Karpas-422 (cell line): ENCODE data around the gene SIM1. TPM values are rescaled to one million over a fixed set of nuclear protein-coding genes. Genes with fewer than 3 reads are reported as not detected.

ENCODE experiments used
- DNase-seq: peaks from one replicate; pipeline ENCODE4 v3.0.0-alpha.2; 2015
- H2AFZ ChIP-seq: fragments of 200-600 bp; sonication (generic); 2 replicates; pipeline ENCODE4 v1.6.1; 2014; ENCODE audit warnings: antibody characterized with exemption, low read length, mixed read lengths
- H3K27ac ChIP-seq: fragments of 200-600 bp; sonication (generic); 2 replicates; pipeline ENCODE4 v1.5.1; 2014; ENCODE audit warnings: mild to moderate bottlenecking, low read length, moderate library complexity
- H3K27me3 ChIP-seq: fragments of 200-600 bp; sonication (generic); 2 replicates; pipeline ENCODE4 v1.6.1; 2014; ENCODE audit warnings: low read length, mixed read lengths
- H3K36me3 ChIP-seq: fragments of 200-600 bp; sonication (generic); 2 replicates; pipeline ENCODE4 v1.6.1; 2014; ENCODE audit warnings: low read length, mixed read lengths; ENCODE audit not compliant: insufficient read depth
- H3K4me1 ChIP-seq: fragments of 200-600 bp; sonication (generic); 2 replicates; pipeline ENCODE4 v1.6.1; 2014; ENCODE audit warnings: mild to moderate bottlenecking, low read length, mixed read lengths
- H3K4me2 ChIP-seq: fragments of 200-600 bp; sonication (generic); 2 replicates; pipeline ENCODE4 v1.6.1; 2014; ENCODE audit warnings: low read length, low read depth, mild to moderate bottlenecking; ENCODE audit not compliant: poor library complexity, severe bottlenecking
- H3K4me3 ChIP-seq: fragments of 200-600 bp; sonication (generic); 2 replicates; pipeline ENCODE4 v1.5.1; 2014; ENCODE audit warnings: mild to moderate bottlenecking, antibody characterized with exemption, low read length, mixed read lengths
- H3K79me2 ChIP-seq: fragments of 200-600 bp; sonication (generic); 2 replicates; pipeline ENCODE4 v1.6.1; 2014; ENCODE audit warnings: mild to moderate bottlenecking, low read length, mixed read lengths
- H3K9ac ChIP-seq: fragments of 200-600 bp; sonication (generic); 2 replicates; pipeline ENCODE4 v1.6.0; 2014; ENCODE audit warnings: low read length
- H3K9me2 ChIP-seq: fragments of 200-600 bp; sonication (generic), shearing (Covaris generic); replicated peaks from 2 replicates; pipeline ENCODE4 v1.6.0; 2014; ENCODE audit warnings: mild to moderate bottlenecking, low read length, moderate library complexity; ENCODE audit not compliant: insufficient read depth
- H3K9me3 ChIP-seq: fragments of 300-700, 200-600 bp; sonication (generic); 2 replicates; pipeline ENCODE4 v1.6.1; 2014; ENCODE audit warnings: low read length, mixed read lengths
- H4K20me1 ChIP-seq: fragments of 200-600 bp; sonication (generic); 2 replicates; pipeline ENCODE4 v1.6.1; 2014; ENCODE audit warnings: mild to moderate bottlenecking, antibody characterized with exemption, low read length, low read depth; ENCODE audit not compliant: insufficient read depth
- total RNA-seq: library from RNA; depleted of rRNA; stranded (reverse); fragments of >200 nt; shearing (Covaris generic); gene quantifications from 2 replicates; pipeline ENCODE4 v1.2.3, GENCODE V29; 2014; ENCODE audit warnings: low replicate concordance; rRNA removed

SIM1 gene, protein sequence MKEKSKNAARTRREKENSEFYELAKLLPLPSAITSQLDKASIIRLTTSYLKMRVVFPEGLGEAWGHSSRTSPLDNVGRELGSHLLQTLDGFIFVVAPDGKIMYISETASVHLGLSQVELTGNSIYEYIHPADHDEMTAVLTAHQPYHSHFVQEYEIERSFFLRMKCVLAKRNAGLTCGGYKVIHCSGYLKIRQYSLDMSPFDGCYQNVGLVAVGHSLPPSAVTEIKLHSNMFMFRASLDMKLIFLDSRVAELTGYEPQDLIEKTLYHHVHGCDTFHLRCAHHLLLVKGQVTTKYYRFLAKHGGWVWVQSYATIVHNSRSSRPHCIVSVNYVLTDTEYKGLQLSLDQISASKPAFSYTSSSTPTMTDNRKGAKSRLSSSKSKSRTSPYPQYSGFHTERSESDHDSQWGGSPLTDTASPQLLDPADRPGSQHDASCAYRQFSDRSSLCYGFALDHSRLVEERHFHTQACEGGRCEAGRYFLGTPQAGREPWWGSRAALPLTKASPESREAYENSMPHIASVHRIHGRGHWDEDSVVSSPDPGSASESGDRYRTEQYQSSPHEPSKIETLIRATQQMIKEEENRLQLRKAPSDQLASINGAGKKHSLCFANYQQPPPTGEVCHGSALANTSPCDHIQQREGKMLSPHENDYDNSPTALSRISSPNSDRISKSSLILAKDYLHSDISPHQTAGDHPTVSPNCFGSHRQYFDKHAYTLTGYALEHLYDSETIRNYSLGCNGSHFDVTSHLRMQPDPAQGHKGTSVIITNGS
- total RNA-seq: not detected in 2 replicates

- DNase-seq: no peak
- no peak within 1 kb of the TSS for H3K4me3 ChIP-seq
- H3K4me2 ChIP-seq: no peak within 1 kb of the TSS
- H4K20me1 ChIP-seq: no peaks in the 10 kb centered on the region
- H2AFZ ChIP-seq: no peak within 1 kb of the TSS
- H3K79me2 ChIP-seq: no peaks in the 10 kb centered on the region
- no peaks in the 10 kb centered on the region for H3K9me3 ChIP-seq
- no peaks in the 10 kb centered on the region for H3K27me3 ChIP-seq
- H3K9me2 ChIP-seq: no peaks in the 10 kb centered on the region
- no peak within 1 kb of the TSS for H3K9ac ChIP-seq
- H3K27ac ChIP-seq: no peak within 1 kb of the TSS
- H3K4me1 ChIP-seq: no peaks in the 10 kb centered on the region
- H3K36me3 ChIP-seq: no peaks in the 10 kb centered on the region
These were observed at the start of gene SIM1 for GRCh38 chr6:100464903-100465700. TSS of gene SIM1 (minus strand) at chr6:100464921. CDS start at chr6:100463468, 1,453 bp downstream.

DNA sequence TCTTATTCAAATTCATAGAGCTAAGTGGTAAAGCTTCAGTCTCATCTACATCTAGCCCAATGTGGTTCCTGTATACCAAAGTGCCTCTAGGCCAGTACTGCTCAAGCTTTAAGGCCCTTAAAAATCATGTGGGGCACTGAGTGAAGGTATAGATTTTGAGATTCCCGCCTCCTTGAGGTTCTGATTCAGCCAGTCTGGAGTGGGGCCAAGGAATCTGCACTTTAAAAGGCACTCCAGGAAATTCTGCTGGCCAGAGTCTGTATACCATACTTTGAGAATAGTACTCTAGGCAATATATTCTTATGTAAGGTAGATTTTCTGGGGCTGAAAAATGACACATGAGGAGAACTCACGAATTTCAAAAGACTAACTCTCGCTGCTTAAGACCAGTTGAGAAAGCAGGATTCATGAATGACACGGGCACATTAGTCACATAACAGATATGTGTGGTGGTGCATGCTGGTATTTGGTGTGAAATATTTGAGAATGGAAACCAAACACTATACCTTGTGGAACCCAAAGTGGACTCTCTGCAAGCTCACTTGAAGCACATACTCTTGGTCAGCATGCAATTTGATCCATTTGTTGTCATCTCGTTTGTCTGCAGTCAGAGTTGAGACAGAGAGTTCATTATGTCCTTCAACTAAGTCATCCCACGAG, 47.6 kb upstream of the SIM1 start:
- H4K20me1 ChIP-seq: no peaks in the 10 kb centered on the region
- H3K9ac ChIP-seq: no peak overlapping the region
- DNase-seq: no peak
- H3K27ac ChIP-seq: no peak overlapping the region
- H2AFZ ChIP-seq: no peak overlapping the region
- no peak overlapping the region for H3K4me3 ChIP-seq
- no peak overlapping the region for H3K4me2 ChIP-seq
- no peaks in the 10 kb centered on the region for H3K79me2 ChIP-seq
- no peaks in the 10 kb centered on the region for H3K4me1 ChIP-seq
- no peaks in the 10 kb centered on the region for H3K9me2 ChIP-seq
- H3K36me3 ChIP-seq: peaks cover 11% of the 10 kb centered on the region; the same call in 1 of the 2 replicates
- no peaks in the 10 kb centered on the region for H3K9me3 ChIP-seq
- H3K27me3 ChIP-seq: no peaks in the 10 kb centered on the region

GRCh38 chr6:100509101-100509500, 44.4 kb upstream of the SIM1 start:
- no peaks in the 10 kb centered on the region for H3K9me2 ChIP-seq
- H3K9me3 ChIP-seq: no peaks in the 10 kb centered on the region
- H3K79me2 ChIP-seq: no peaks in the 10 kb centered on the region
- DNase-seq: no peak
- H2AFZ ChIP-seq: no peak overlapping the region
- H3K36me3 ChIP-seq: peaks cover 8% of the 10 kb centered on the region; the same call in 1 of the 2 replicates
- H3K4me2 ChIP-seq: no peak overlapping the region
- no peaks in the 10 kb centered on the region for H3K4me1 ChIP-seq
- H3K4me3 ChIP-seq: no peak overlapping the region
- no peak overlapping the region for H3K27ac ChIP-seq
- H3K9ac ChIP-seq: no peak overlapping the region
- no peaks in the 10 kb centered on the region for H3K27me3 ChIP-seq
- H4K20me1 ChIP-seq: no peaks in the 10 kb centered on the region

DNA sequence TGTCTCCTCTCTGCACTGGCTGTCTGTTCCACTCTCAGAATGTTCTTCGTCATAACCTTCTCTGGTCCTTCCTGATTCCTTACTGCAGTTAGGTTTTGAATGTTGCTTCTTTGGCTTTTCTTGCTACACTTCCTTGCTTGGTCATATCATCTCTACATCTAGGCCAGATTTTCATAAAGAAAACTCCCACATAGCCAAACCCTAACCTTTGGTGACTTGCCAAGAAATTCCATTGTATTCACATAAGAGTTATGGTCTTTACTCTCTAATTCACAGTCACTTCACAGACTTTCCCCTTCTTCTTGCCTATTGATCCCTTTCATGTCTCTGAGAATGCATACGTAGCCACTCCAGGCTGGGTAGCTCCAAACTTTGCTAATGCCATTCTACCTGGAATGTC, 41.9 kb upstream of the SIM1 start:
- Histone ChIP-seq H3K9me2 (no peaks in the 10 kb centered on the region), H3K4me2 (no peak overlapping the region), H2AFZ (no peak overlapping the region), H3K27me3 (no peaks in the 10 kb centered on the region), H3K36me3 (0 out of 2 replicates have a peak, but pooled peaks cover 4% of the 10 kb centered on the region), H3K27ac (no peak overlapping the region), H4K20me1 (no peaks in the 10 kb centered on the region), H3K9ac (no peak overlapping the region), H3K9me3 (no peaks in the 10 kb centered on the region), H3K79me2 (no peaks in the 10 kb centered on the region), H3K4me1 (no peaks in the 10 kb centered on the region), H3K4me3 (no peak overlapping the region)
- DNase-seq: no peak

GRCh38 chr6:100504786-100505737, 40.3 kb upstream of the SIM1 start:
- H3K4me2 ChIP-seq: no peak overlapping the region
- no peaks in the 10 kb centered on the region for H3K27me3 ChIP-seq
- H3K9ac ChIP-seq: no peak overlapping the region

DNA sequence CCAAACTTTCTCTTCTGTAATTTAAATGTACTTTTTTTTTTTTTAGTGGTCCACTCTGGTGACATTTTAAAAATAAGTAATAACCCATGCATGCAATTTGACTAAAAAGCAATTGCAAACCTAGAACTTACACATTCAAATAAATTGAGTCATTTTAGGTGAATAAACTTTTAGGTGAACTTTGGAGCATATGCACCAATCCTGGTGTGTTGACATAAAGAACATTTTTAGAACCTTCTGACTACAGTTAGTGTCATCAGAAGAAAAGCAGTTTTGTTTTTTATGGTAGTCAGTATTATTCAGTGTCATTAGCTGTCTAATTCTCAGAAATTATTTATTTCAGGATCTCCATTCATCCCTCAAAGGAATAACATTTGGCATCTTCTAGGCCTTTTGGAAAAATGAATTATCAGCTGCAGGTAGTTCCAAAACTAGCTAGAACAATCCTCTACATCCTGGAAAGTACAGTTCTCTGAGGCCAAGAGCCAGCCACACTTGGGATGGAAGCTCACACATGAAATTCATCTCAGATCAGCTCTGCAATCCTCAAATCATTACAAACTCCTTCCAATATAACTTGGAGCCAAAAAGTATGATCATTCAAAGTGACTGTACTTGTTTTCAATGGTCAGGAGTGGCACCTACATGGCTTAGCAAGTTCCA, 38.5 kb upstream of the SIM1 start:
- H3K79me2 ChIP-seq: no peaks in the 10 kb centered on the region
- no peak overlapping the region for H3K4me2 ChIP-seq
- no peaks in the 10 kb centered on the region for H4K20me1 ChIP-seq
- H3K4me3 ChIP-seq: no peak overlapping the region
- no peak for DNase-seq
- 0 out of 2 replicates have a peak, but pooled peaks cover under 1% of the 10 kb centered on the region for H3K36me3 ChIP-seq
- H3K9ac ChIP-seq: no peak overlapping the region
- no peaks in the 10 kb centered on the region for H3K27me3 ChIP-seq
- H3K27ac ChIP-seq: no peak overlapping the region
- H3K9me3 ChIP-seq: no peaks in the 10 kb centered on the region
- no peaks in the 10 kb centered on the region for H3K4me1 ChIP-seq
- no peak overlapping the region for H2AFZ ChIP-seq
- H3K9me2 ChIP-seq: no peaks in the 10 kb centered on the region

More at GRCh38 chr6:100504786-100505737, 40.3 kb upstream of the SIM1 start:
- no peak overlapping the region for H3K27ac ChIP-seq
- H4K20me1 ChIP-seq: no peaks in the 10 kb centered on the region
- no peaks in the 10 kb centered on the region for H3K4me1 ChIP-seq
- H3K9me2 ChIP-seq: no peaks in the 10 kb centered on the region
- H3K79me2 ChIP-seq: no peaks in the 10 kb centered on the region
- H2AFZ ChIP-seq: no peak overlapping the region
- H3K4me3 ChIP-seq: no peak overlapping the region
- no peak for DNase-seq
- H3K9me3 ChIP-seq: no peaks in the 10 kb centered on the region
- 0 out of 2 replicates have a peak, but pooled peaks cover 4% of the 10 kb centered on the region for H3K36me3 ChIP-seq
